ENCODE measurements around the gene RAB11FIP4.

RAB11FIP4 gene

DNA sequence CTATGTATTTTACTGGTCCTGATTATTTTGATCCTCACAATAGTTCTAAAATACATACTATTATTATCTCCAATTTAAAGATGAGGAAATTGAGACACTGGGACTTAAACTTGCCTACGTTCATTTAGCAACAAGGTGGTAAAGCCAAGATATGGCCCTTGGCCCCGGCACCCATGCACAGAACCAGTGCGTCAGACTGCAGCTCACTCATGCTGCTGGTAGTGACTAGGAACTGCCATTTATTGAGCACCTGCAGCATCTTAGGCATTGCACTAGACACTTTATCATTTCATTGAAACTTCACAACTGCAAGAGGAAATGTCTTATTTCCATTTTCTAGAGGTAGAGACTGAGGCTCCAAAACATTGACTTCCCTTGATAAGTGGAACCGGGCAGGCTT, 93.3 kb downstream of the RAB11FIP4 start:
- no peak overlapping the region for H3K4me2 ChIP-seq (ENCODE audit: low read depth, low read length, poor library complexity, severe bottlenecking)
- no peak overlapping the region for H3K4me3 ChIP-seq (ENCODE audit: insufficient read depth, low read length, poor library complexity, severe bottlenecking)
- H3K9me3 ChIP-seq (ENCODE audit: insufficient read depth, low read length) = no peaks in the 10 kb centered on the region
- no peaks in the 10 kb centered on the region for H3K9me2 ChIP-seq (replicated peaks; ENCODE audit: insufficient read depth, low read length)
- H3K36me3 ChIP-seq (ENCODE audit: low read length) = no peaks in the 10 kb centered on the region
- H3K79me2 ChIP-seq (ENCODE audit: insufficient read depth, low read length) = no peaks in the 10 kb centered on the region
- H3K9ac ChIP-seq (ENCODE audit: low read length) = no peak overlapping the region
- no peaks in the 10 kb centered on the region for H4K20me1 ChIP-seq (ENCODE audit: low read depth, low read length)
- no peaks in the 10 kb centered on the region for H3F3A ChIP-seq (ENCODE audit: insufficient read depth)
- H3K27me3 ChIP-seq (ENCODE audit: low read length) = no peaks in the 10 kb centered on the region
- no peak overlapping the region for H3K27ac ChIP-seq (ENCODE audit: low read depth, low read length)
- H2AFZ ChIP-seq (ENCODE audit: low read depth, low read length, severe bottlenecking) = no peak overlapping the region
- TF ChIP-seq, protein P1, sequence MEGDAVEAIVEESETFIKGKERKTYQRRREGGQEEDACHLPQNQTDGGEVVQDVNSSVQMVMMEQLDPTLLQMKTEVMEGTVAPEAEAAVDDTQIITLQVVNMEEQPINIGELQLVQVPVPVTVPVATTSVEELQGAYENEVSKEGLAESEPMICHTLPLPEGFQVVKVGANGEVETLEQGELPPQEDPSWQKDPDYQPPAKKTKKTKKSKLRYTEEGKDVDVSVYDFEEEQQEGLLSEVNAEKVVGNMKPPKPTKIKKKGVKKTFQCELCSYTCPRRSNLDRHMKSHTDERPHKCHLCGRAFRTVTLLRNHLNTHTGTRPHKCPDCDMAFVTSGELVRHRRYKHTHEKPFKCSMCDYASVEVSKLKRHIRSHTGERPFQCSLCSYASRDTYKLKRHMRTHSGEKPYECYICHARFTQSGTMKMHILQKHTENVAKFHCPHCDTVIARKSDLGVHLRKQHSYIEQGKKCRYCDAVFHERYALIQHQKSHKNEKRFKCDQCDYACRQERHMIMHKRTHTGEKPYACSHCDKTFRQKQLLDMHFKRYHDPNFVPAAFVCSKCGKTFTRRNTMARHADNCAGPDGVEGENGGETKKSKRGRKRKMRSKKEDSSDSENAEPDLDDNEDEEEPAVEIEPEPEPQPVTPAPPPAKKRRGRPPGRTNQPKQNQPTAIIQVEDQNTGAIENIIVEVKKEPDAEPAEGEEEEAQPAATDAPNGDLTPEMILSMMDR (IDR thresholded peaks at IDR 0.05; ENCODE audit: insufficient read depth, low read length, poor library complexity, severe bottlenecking) = no peak
- no peak for TF ChIP-seq EZH2phosphoT487 (conservative IDR thresholded peaks at IDR 0.05; ENCODE audit: low read length)

DNA sequence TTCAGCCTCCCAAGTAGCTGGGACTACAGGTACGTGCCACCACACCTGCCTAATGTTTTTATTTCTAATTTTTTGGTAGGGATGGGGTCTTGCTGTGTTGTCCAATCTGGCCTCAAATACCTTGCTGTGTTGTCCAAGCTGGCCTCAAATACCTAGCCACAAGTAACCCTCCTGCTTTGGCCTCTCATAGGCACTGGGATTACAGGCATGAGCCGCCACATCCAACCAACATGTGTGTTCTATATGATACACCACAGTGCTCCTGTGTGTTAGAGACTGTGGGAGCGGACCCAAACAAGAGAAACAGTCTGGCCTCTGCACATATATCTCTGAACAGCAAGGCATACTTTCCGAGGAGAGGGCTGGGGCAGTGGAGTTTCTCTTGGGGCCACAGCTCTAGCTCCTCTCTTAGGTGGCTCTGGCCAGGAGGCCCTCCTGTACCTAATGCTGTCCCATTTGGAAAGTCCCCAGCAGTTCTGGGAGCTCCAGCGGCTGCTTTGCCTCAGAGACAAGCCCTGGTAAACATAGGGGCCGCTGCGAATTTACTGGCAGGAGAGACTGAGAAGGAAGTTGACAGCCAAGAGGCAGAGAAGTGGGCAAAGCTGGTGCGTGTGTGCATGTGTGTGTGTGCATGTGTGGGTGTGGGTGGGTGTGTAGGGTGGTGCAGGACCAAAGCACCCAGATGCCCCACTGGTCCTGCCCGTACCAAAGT, 95.0 kb downstream of the RAB11FIP4 start:
- Histone ChIP-seq H3K9ac (ENCODE audit: low read length) (no peak overlapping the region), H3K4me2 (ENCODE audit: low read depth, low read length, poor library complexity, severe bottlenecking) (peak overlapping the region; percentile 91), H3K27me3 (ENCODE audit: low read length) (no peaks in the 10 kb centered on the region), H3K4me3 (ENCODE audit: insufficient read depth, low read length, poor library complexity, severe bottlenecking) (no peak overlapping the region), H2AFZ (ENCODE audit: low read depth, low read length, severe bottlenecking) (peak overlapping the region; percentile 88), H3K79me2 (ENCODE audit: insufficient read depth, low read length) (no peaks in the 10 kb centered on the region), H3F3A (ENCODE audit: insufficient read depth) (no peaks in the 10 kb centered on the region), H3K9me2 (replicated peaks; ENCODE audit: insufficient read depth, low read length) (no peaks in the 10 kb centered on the region), H3K27ac (ENCODE audit: low read depth, low read length) (no peak overlapping the region), H3K9me3 (ENCODE audit: insufficient read depth, low read length) (no peaks in the 10 kb centered on the region), H4K20me1 (ENCODE audit: low read depth, low read length) (no peaks in the 10 kb centered on the region), H3K36me3 (ENCODE audit: low read length) (no peaks in the 10 kb centered on the region)
- no peak for TF ChIP-seq EZH2phosphoT487 (conservative IDR thresholded peaks at IDR 0.05; ENCODE audit: low read length)
- TF ChIP-seq, protein P1 (IDR thresholded peaks at IDR 0.05; ENCODE audit: insufficient read depth, low read length, poor library complexity, severe bottlenecking) = no peak

DNA sequence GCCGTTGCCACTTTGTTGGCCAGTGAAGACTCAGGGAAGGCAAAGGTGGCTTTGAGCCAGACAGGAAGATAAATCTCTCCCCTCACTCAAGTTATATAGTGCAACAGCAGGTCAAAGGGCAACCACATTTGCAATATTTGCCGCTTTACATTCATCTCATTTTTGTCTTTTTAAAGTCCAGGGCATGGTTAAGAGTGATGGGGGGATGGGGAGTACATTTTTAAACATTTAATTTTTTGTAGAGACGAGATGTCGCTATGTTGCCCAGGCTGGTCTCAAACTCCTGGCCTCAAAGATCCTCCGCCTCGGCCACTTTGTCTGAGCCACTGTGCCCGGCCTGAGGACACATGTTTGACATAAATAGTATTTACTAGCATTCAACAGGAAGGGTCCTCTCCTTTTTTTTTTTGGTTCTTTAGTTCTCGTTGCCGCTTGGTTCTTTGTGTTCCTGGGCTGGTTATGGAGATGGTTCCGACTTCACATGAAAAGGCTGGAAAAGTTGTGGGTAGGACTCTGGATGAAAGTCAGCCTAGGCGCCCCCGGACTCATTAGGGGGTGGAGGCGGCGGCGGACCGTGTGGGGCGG, 95.7 kb downstream of the RAB11FIP4 start:
- H4K20me1 ChIP-seq (ENCODE audit: low read depth, low read length) = no peaks in the 10 kb centered on the region
- H3K27ac ChIP-seq (ENCODE audit: low read depth, low read length) = no peak overlapping the region
- peak overlapping the region; percentile 62 for H3K4me3 ChIP-seq (ENCODE audit: insufficient read depth, low read length, poor library complexity, severe bottlenecking)
- H3K4me2 ChIP-seq (ENCODE audit: low read depth, low read length, poor library complexity, severe bottlenecking) = peak overlapping the region; percentile 91
- H3K9me2 ChIP-seq (replicated peaks; ENCODE audit: insufficient read depth, low read length) = no peaks in the 10 kb centered on the region
- peak overlapping the region; percentile 88 for H2AFZ ChIP-seq (ENCODE audit: low read depth, low read length, severe bottlenecking)
- no peak for TF ChIP-seq EZH2phosphoT487 (conservative IDR thresholded peaks at IDR 0.05; ENCODE audit: low read length)
- TF ChIP-seq, protein P1 (IDR thresholded peaks at IDR 0.05; ENCODE audit: insufficient read depth, low read length, poor library complexity, severe bottlenecking) = no peak
- H3K9me3 ChIP-seq (ENCODE audit: insufficient read depth, low read length) = no peaks in the 10 kb centered on the region
- H3F3A ChIP-seq (ENCODE audit: insufficient read depth) = no peaks in the 10 kb centered on the region
- no peaks in the 10 kb centered on the region for H3K79me2 ChIP-seq (ENCODE audit: insufficient read depth, low read length)
- no peaks in the 10 kb centered on the region for H3K27me3 ChIP-seq (ENCODE audit: low read length)
- H3K36me3 ChIP-seq (ENCODE audit: low read length) = no peaks in the 10 kb centered on the region
- H3K9ac ChIP-seq (ENCODE audit: low read length) = peak overlapping the region; percentile 61
